K562 (cell line): ENCODE data around the gene ATP1A3. TPM values are rescaled to one million over a fixed set of nuclear protein-coding genes. Genes with fewer than 3 reads are reported as not detected.

ENCODE experiments used
- ATAC-seq: fragments of 200-7000 bp; cut with Tn5 transposase; 3 replicates; pipeline ENCODE4 v1.9.1; 2020; ENCODE audit warnings: moderate library complexity
- BruUV-seq: library from RNA; stranded (reverse); fragments of 400-500 nt; replicated peaks from 2 replicates; lab custom pipeline; 2021; lab: Mats Ljungman, UMichigan
- CTCF ChIA-PET: fragments of 300-600 bp; formaldehyde crosslinking; extraction: SDS; loops from one replicate; lab custom pipeline; 2021; ENCODE audit warnings: low intra/inter-chr PET ratio; lab: Yijun Ruan, JAX
- POLR2A ChIA-PET: fragments of 300-600, 350-650 bp; sonication (Branson Sonifier 250); formaldehyde crosslinking; extraction: SDS; loops from one replicate; lab custom pipeline; 2021; ENCODE audit warnings: antibody characterized with exemption, inconsistent platforms; lab: Yijun Ruan, JAX
- DNase-seq, 4 experiments: peaks; one replicate each; pipeline versions ENCODE4 v3.0.0 to v3.0.0-alpha.2; 2011 to 2018; ENCODE audit warnings: low spot score in 3 of 4, mixed read lengths in 3 of 4; ENCODE audit errors: extremely low read depth in 1 of 4
- FAIRE-seq: peaks from 2 replicates; lab custom pipeline; 2011; peaks lifted over from hg19 to GRCh38; lab: Jason Lieb, UNC
- H2AFZ ChIP-seq: 2 replicates; pipeline ENCODE4 v1.6.0; 2011; ENCODE audit warnings: low read depth, low read length, control low read depth, inconsistent platforms
- H3K27ac ChIP-seq: fragments of 200-600 bp; 3 replicates; pipeline ENCODE4 v1.8.0; 2011; ENCODE audit warnings: low read depth, mild to moderate bottlenecking, control low read depth, inconsistent platforms, low read length, moderate library complexity, mixed read lengths; ENCODE audit errors: extremely low read depth
- H3K27me3 ChIP-seq, 2 experiments: fragments of 300-600 bp in 1 of 2; 2 replicates in 1 of 2; 3 replicates in 1 of 2; pipeline versions ENCODE4 v1.6.0 to v1.8.0; 2011; ENCODE audit warnings: inconsistent platforms in 2 of 2, low read length in 2 of 2, mild to moderate bottlenecking in 1 of 2, mixed read lengths in 1 of 2, moderate library complexity in 1 of 2; ENCODE audit not compliant: control insufficient read depth in 2 of 2, insufficient read depth in 2 of 2
- H3K36me3 ChIP-seq: fragments of 300-600 bp; 3 replicates; pipeline ENCODE4 v1.8.0; 2011; ENCODE audit warnings: mild to moderate bottlenecking, low read length, inconsistent platforms; ENCODE audit not compliant: control insufficient read depth, insufficient read depth
- H3K4me1 ChIP-seq, 2 experiments: fragments of 200-600 bp in 1 of 2; replicated peaks in 1 of 2; 2 replicates in 1 of 2; 3 replicates in 1 of 2; pipeline versions ENCODE4 v1.5.1 to v1.8.0; 2011; ENCODE audit warnings: inconsistent platforms in 2 of 2, low read length in 2 of 2, mild to moderate bottlenecking in 1 of 2, mixed read lengths in 1 of 2, moderate library complexity in 1 of 2; ENCODE audit not compliant: control insufficient read depth in 2 of 2, insufficient read depth in 2 of 2
- H3K4me2 ChIP-seq: 2 replicates; pipeline ENCODE4 v1.6.1; 2011; ENCODE audit warnings: low read length, control low read depth, inconsistent platforms, mixed read lengths; ENCODE audit not compliant: insufficient read depth
- H3K4me3 ChIP-seq: fragments of 200-600 bp; sonication (generic), shearing (Covaris generic); 2 replicates; pipeline ENCODE4 v1.5.1; 2016; ENCODE audit warnings: control low read depth, inconsistent platforms
- H3K79me2 ChIP-seq: fragments of 200-600 bp; 3 replicates; pipeline ENCODE4 v1.8.0; 2011; ENCODE audit warnings: low read length, inconsistent platforms; ENCODE audit not compliant: control insufficient read depth, insufficient read depth
- H3K9ac ChIP-seq, 2 experiments: 2 replicates each; pipeline versions ENCODE4 v1.6.0 to v1.6.1; 2011; ENCODE audit warnings: low read depth in 2 of 2, low read length in 2 of 2, control low read depth in 1 of 2, inconsistent platforms in 1 of 2, mild to moderate bottlenecking in 1 of 2, mixed read lengths in 1 of 2; ENCODE audit not compliant: insufficient read depth in 1 of 2
- H3K9me1 ChIP-seq: one replicate; pipeline ENCODE4 v1.6.0; 2011; ENCODE audit warnings: inconsistent platforms, mild to moderate bottlenecking, low read length, moderate library complexity; ENCODE audit not compliant: control insufficient read depth, insufficient read depth
- H3K9me3 ChIP-seq: replicated peaks from 2 replicates; pipeline ENCODE4 v1.5.1; 2011; ENCODE audit warnings: low read depth, low read length, inconsistent platforms; ENCODE audit not compliant: control insufficient read depth, insufficient read depth
- H4K20me1 ChIP-seq: replicated peaks from 2 replicates; pipeline ENCODE4 v1.6.1; 2011; ENCODE audit warnings: low read length, inconsistent platforms, mixed read lengths; ENCODE audit not compliant: control insufficient read depth, insufficient read depth
- ATF3 ChIP-seq, 2 experiments: fragments of 450-650 bp in 1 of 2; sonication (generic) in 1 of 2; formaldehyde crosslinking in 1 of 2; IDR thresholded peaks in 1 of 2; conservative IDR thresholded peaks in 1 of 2; 2 replicates each; pipeline versions ENCODE4 v1.6.1 to v1.8.1; 2016 to 2023; ENCODE audit warnings: mild to moderate bottlenecking in 2 of 2, moderate library complexity in 2 of 2, inconsistent platforms in 1 of 2, missing genetic modification reagents in 1 of 2
- DPF2 ChIP-seq: fragments of 450-650 bp; IDR thresholded peaks from 2 replicates; pipeline ENCODE4 v1.6.1; 2016
- EP300 ChIP-seq: IDR thresholded peaks from 2 replicates; pipeline ENCODE4 v1.6.1; 2012; ENCODE audit warnings: low read length, improper control_type of control experiment
- FUS ChIP-seq: fragments of 200-400 bp; formaldehyde crosslinking; optimal IDR thresholded peaks from 2 replicates; pipeline ENCODE3; 2017; ENCODE audit warnings: low read depth, low read length
- GATA2 ChIP-seq: sonication (generic); formaldehyde crosslinking; IDR thresholded peaks from 2 replicates; pipeline ENCODE4 v1.4.0; 2020; ENCODE audit warnings: mild to moderate bottlenecking, missing genetic modification reagents
- KAT7 ChIP-seq: sonication (generic); formaldehyde crosslinking; IDR thresholded peaks from 2 replicates; pipeline ENCODE4 v1.8.0; 2022; ENCODE audit warnings: missing genetic modification reagents, mild to moderate bottlenecking, borderline replicate concordance
- MLLT1 ChIP-seq, 2 experiments: fragments of 450-650 bp; IDR thresholded peaks; 2 replicates each; pipeline ENCODE4 v1.6.1; 2016
- MLX ChIP-seq, 2 experiments: fragments of 450-650 bp in 1 of 2; sonication (generic) in 1 of 2; formaldehyde crosslinking; conservative IDR thresholded peaks; 2 replicates each; pipeline versions ENCODE4 v1.4.0 to v1.8.1; 2020 to 2022; ENCODE audit warnings: mild to moderate bottlenecking in 1 of 2, missing genetic modification reagents in 1 of 2
- PHB2 ChIP-seq: fragments of 450-650 bp; IDR thresholded peaks from 2 replicates; pipeline ENCODE4 v1.6.1; 2017; ENCODE audit warnings: low read depth
- RAD21 ChIP-seq, 2 experiments: fragments of 250-450 bp in 1 of 2; fragments of 450-650 bp in 1 of 2; sonication (Bioruptor Pico) in 1 of 2; formaldehyde crosslinking in 1 of 2; IDR thresholded peaks in 1 of 2; conservative IDR thresholded peaks in 1 of 2; 2 replicates each; pipeline versions ENCODE4 v1.4.0 to v1.8.0; 2020 to 2022; ENCODE audit warnings: mild to moderate bottlenecking in 2 of 2, moderate library complexity in 1 of 2
- RBM22 ChIP-seq: fragments of 200-400 bp; formaldehyde crosslinking; IDR thresholded peaks from 2 replicates; pipeline ENCODE4 v1.6.1; 2018; ENCODE audit warnings: low read length, low read depth; ENCODE audit not compliant: poor library complexity, severe bottlenecking
- TARDBP ChIP-seq: fragments of 450-650 bp; IDR thresholded peaks from 2 replicates; pipeline ENCODE4 v1.6.1; 2016
- TCF7 ChIP-seq: sonication (generic); IDR thresholded peaks from 2 replicates; pipeline ENCODE4 v1.6.1; 2016; ENCODE audit warnings: antibody characterized with exemption, borderline replicate concordance
- ZBTB34 ChIP-seq: fragments of 250-450 bp; sonication (Bioruptor Pico); IDR thresholded peaks from 2 replicates; pipeline ENCODE4 v1.8.0; 2021; ENCODE audit warnings: mild to moderate bottlenecking, moderate library complexity
- ZC3H11A ChIP-seq: IDR thresholded peaks from 2 replicates; pipeline ENCODE4 v1.6.1; 2012; ENCODE audit warnings: low read depth, low read length, improper control_type of control experiment
- ZNF175 ChIP-seq: fragments of 200-800 bp; sonication (Bioruptor generic); IDR thresholded peaks from 2 replicates; pipeline ENCODE4 v1.6.1; 2016; ENCODE audit warnings: low read depth, mild to moderate bottlenecking, missing genetic modification characterization, missing compliant biosample characterization
- ZNF280B ChIP-seq: fragments of 250-450 bp; sonication (Bioruptor Pico); IDR thresholded peaks from 2 replicates; pipeline ENCODE4 v1.5.1; 2021; ENCODE audit warnings: mild to moderate bottlenecking
- ZSCAN32 ChIP-seq: fragments of 450-650 bp; formaldehyde crosslinking; IDR thresholded peaks from 2 replicates; pipeline ENCODE4 v1.4.0; 2020; ENCODE audit warnings: mild to moderate bottlenecking, moderate library complexity
- WGBS: fragments of 100-300 bp; shearing (Covaris generic); methylation state at CpG from one replicate; pipeline ENCODE4 v1.1.6; 2016; ENCODE audit warnings: low coverage, mixed read lengths; ENCODE audit not compliant: insufficient coverage; ENCODE audit errors: missing lambda C conversion rate; 5-methylcytosine and 5-hydroxymethylcytosine counted together
- in situ Hi-C: fragments of 300-500 bp; cut with MboI; formaldehyde crosslinking; loops from 4 replicates; pipeline ENCODE4 v1.15.0; 2018; ENCODE audit warnings: inconsistent platforms, mixed read lengths
- intact Hi-C: fragments of 100-400 bp; cut with micrococcal nuclease; formaldehyde crosslinking; loops from 2 replicates; pipeline ENCODE4 v1.14.2; 2022
- polyA plus RNA-seq, 8 experiments: library from polyadenylated mRNA; depleted of rRNA in 4 of 8; stranded (reverse) in 5 of 8; unstranded in 3 of 8; fragments of >200 nt; fragmentation: Nextera tagmentation in 2 of 8; fragmentation: Illumina TruSeq in 1 of 8; extraction: Ambion mirVana in 2 of 8; extraction: Trizol in 1 of 8; gene quantifications; 2 replicates each; pipeline versions ENCODE4 v1.2.1 to v1.2.3, GENCODE V29; 2011 to 2014; ENCODE audit warnings: inconsistent platforms in 1 of 8, missing spikeins in 1 of 8
- total RNA-seq, 7 experiments: library from RNA; depleted of rRNA in 6 of 7; stranded (reverse); fragments of >200 nt in 6 of 7; fragmentation: Illumina TruSeq in 2 of 7; extraction: Trizol in 2 of 7; gene quantifications; 2 replicates each; pipeline versions ENCODE4 v1.2.1 to v1.2.3, GENCODE V29; 2011 to 2021; ENCODE audit warnings: low replicate concordance in 1 of 7

Gene ATP1A3
- total and polyA plus RNA-seq, 9 of the 15 experiments (the other 6 are each of a cell fraction or from before 2014, with no cell fraction given): 0.03 to 1.0 (median 0.17) TPM; not detected in 3

GRCh38 chr19:42005504-42005903 is 11.5 kb upstream of the ATP1A3 start:
- peaks cover 15 to 16% of the 10 kb centered on the region in 2 experiments for H3K4me1 ChIP-seq
- H3K9ac ChIP-seq: no peak overlapping the region
- no peak for ATAC-seq
- no peak overlapping the region for H3K4me3 ChIP-seq
- DNase-seq: no peak
- ChIA-PET CTCF (no interaction called here), POLR2A (no interaction called here)
- intact Hi-C loops (no loop called here), in situ Hi-C loops (no loop called here)
- no peaks in the 10 kb centered on the region for H3K9me3 ChIP-seq
- H3K27me3 ChIP-seq: peaks cover 7 to 38% of the 10 kb centered on the region in 2 experiments
- H3K79me2 ChIP-seq: no peaks in the 10 kb centered on the region
- no peak overlapping the region for H3K4me2 ChIP-seq
- no peak for FAIRE-seq
- no peaks in the 10 kb centered on the region for H3K9me1 ChIP-seq
- H3K36me3 ChIP-seq: no peaks in the 10 kb centered on the region
- H3K27ac ChIP-seq: no peak overlapping the region
- H2AFZ ChIP-seq: no peak overlapping the region
- 52% methylated on average over 16 of the region's 22 CpGs for WGBS
- no peaks in the 10 kb centered on the region; the same call in 1 of the 2 replicates for H4K20me1 ChIP-seq
- no TSS peak for BruUV-seq
- TF ChIP-seq RAD21 (CRISPR knock-in tag; conservative IDR thresholded peaks at IDR 0.05 in 1 of 2, IDR thresholded peaks at IDR 0.05 in 1 of 2): no peak
- TF ChIP-seq MLX (CRISPR knock-in tag; conservative IDR thresholded peaks at IDR 0.05): no peak
- no peak for TF ChIP-seq ZNF175 (CRISPR knock-in tag)
- TF ChIP-seq KAT7: no peak
- no peak for TF ChIP-seq RBM22
- no peak for TF ChIP-seq ZSCAN32 (CRISPR knock-in tag)
- TF ChIP-seq GATA2 (CRISPR knock-in tag): no peak
- TF ChIP-seq DPF2: no peak
- TF ChIP-seq EP300: no peak
- no peak for TF ChIP-seq TCF7
- TF ChIP-seq ZNF280B (CRISPR knock-in tag): no peak
- TF ChIP-seq ZBTB34 (CRISPR knock-in tag): no peak
- no peak for TF ChIP-seq ZC3H11A
- no peak for TF ChIP-seq FUS
- no peak for TF ChIP-seq PHB2
- TF ChIP-seq ATF3 (IDR thresholded peaks at IDR 0.05): no peak
- TF ChIP-seq ATF3 (CRISPR knock-in tag; conservative IDR thresholded peaks at IDR 0.05): no peak
- TF ChIP-seq MLLT1 (IDR thresholded peaks at IDR 0.05): no peak
- TF ChIP-seq TARDBP: no peak
